ENCODE results near the gene CSTB.
"Not testable (repeated sequence)": the region's sequence is repeated elsewhere in the genome, so short reads cannot be mapped to it uniquely, and the experiment has no call there.

CSTB gene

GRCh38 chr21:43775795-43776430 is at the start of gene CSTB:
CSTB (minus strand) TSS chr21:43776308; CDS start chr21:43776269, 39 bp downstream.
- TF ChIP-seq JUND (IDR thresholded peaks at IDR 0.05; ENCODE audit: low read depth): no peak
- peak; percentile 73 to 85 for DNase-seq (ENCODE audit: low read depth in 1 of 2, low spot score in 1 of 2)
- in situ Hi-C loops (cut with HindIII; ENCODE audit: low pct_unique_long_range_greater_than_20kb, low sequenced_read_pairs): no loop called here

GRCh38 chr21:43825242-43825935 is 49.3 kb upstream of the CSTB start:
- in situ Hi-C loops (cut with HindIII; ENCODE audit: low pct_unique_long_range_greater_than_20kb, low sequenced_read_pairs): no loop called here
- no peak for TF ChIP-seq JUND (IDR thresholded peaks at IDR 0.05; ENCODE audit: low read depth)
- no peak for DNase-seq (ENCODE audit: low read depth in 1 of 2, low spot score in 1 of 2)

- TF ChIP-seq JUND (IDR thresholded peaks at IDR 0.05; ENCODE audit: low read depth): no peak
- in situ Hi-C loops (cut with HindIII; ENCODE audit: low pct_unique_long_range_greater_than_20kb, low sequenced_read_pairs): no loop called here
- no peak for DNase-seq (ENCODE audit: low read depth in 1 of 2, low spot score in 1 of 2)
Measured at GRCh38 chr21:43824333-43825241, 48.5 kb upstream of the CSTB start.

GRCh38 chr21:43822741-43823140 is 46.6 kb upstream of the CSTB start:
- DNase-seq (ENCODE audit: low read depth in 1 of 2, low spot score in 1 of 2); in situ Hi-C loops (cut with HindIII; ENCODE audit: low pct_unique_long_range_greater_than_20kb, low sequenced_read_pairs): not testable (repeated sequence)

- in situ Hi-C loops (cut with HindIII; ENCODE audit: low pct_unique_long_range_greater_than_20kb, low sequenced_read_pairs): not testable (repeated sequence)
Measured at GRCh38 chr21:43822166-43822565, 46.1 kb upstream of the CSTB start.

GRCh38 chr21:43820466-43820865 is 44.4 kb upstream of the CSTB start:
- no peak for DNase-seq (ENCODE audit: low read depth in 1 of 2, low spot score in 1 of 2)
- TF ChIP-seq JUND (IDR thresholded peaks at IDR 0.05; ENCODE audit: low read depth): no peak
- in situ Hi-C loops (cut with HindIII; ENCODE audit: low pct_unique_long_range_greater_than_20kb, low sequenced_read_pairs): no loop called here

More at GRCh38 chr21:43822166-43822565, 46.1 kb upstream of the CSTB start:
- not testable (repeated sequence) for DNase-seq (ENCODE audit: low read depth in 1 of 2, low spot score in 1 of 2)

- TF ChIP-seq JUND (IDR thresholded peaks at IDR 0.05; ENCODE audit: low read depth): no peak
- no peak for DNase-seq (ENCODE audit: low read depth in 1 of 2, low spot score in 1 of 2)
- in situ Hi-C loops (cut with HindIII; ENCODE audit: low pct_unique_long_range_greater_than_20kb, low sequenced_read_pairs): no loop called here
Measured at GRCh38 chr21:43819511-43820405, 43.6 kb upstream of the CSTB start.

- in situ Hi-C loops (cut with HindIII; ENCODE audit: low pct_unique_long_range_greater_than_20kb, low sequenced_read_pairs): no loop called here
- no peak for DNase-seq (ENCODE audit: low read depth in 1 of 2, low spot score in 1 of 2)
- no peak for TF ChIP-seq JUND (IDR thresholded peaks at IDR 0.05; ENCODE audit: low read depth)
Measured at GRCh38 chr21:43818685-43819084, 42.6 kb upstream of the CSTB start.

GRCh38 chr21:43817157-43818086 is 41.3 kb upstream of the CSTB start:
- no peak for DNase-seq (ENCODE audit: low read depth in 1 of 2, low spot score in 1 of 2)
- no peak for TF ChIP-seq JUND (IDR thresholded peaks at IDR 0.05; ENCODE audit: low read depth)
- in situ Hi-C loops (cut with HindIII; ENCODE audit: low pct_unique_long_range_greater_than_20kb, low sequenced_read_pairs): no loop called here

GRCh38 chr21:43816611-43817071 is 40.5 kb upstream of the CSTB start:
- DNase-seq (ENCODE audit: low read depth in 1 of 2, low spot score in 1 of 2): no peak
- in situ Hi-C loops (cut with HindIII; ENCODE audit: low pct_unique_long_range_greater_than_20kb, low sequenced_read_pairs): no loop called here
- TF ChIP-seq JUND (IDR thresholded peaks at IDR 0.05; ENCODE audit: low read depth): no peak

GRCh38 chr21:43815991-43816390 is 39.9 kb upstream of the CSTB start:
- no peak for TF ChIP-seq JUND (IDR thresholded peaks at IDR 0.05; ENCODE audit: low read depth)
- no peak for DNase-seq (ENCODE audit: low read depth in 1 of 2, low spot score in 1 of 2)
- in situ Hi-C loops (cut with HindIII; ENCODE audit: low pct_unique_long_range_greater_than_20kb, low sequenced_read_pairs): no loop called here
